Stimulated activated CD8-positive, alpha-beta memory T cell treated with anti-CD3 and anti-CD28 coated beads, Interleukin-15, amount 100 ng/mL, for 48 hours (primary cell): ENCODE data around the gene LRBA.

Experiments
- DNase-seq, 2 donors: peaks; one replicate each; pipeline ENCODE4 v3.0.0-alpha.2; 2020; ENCODE audit warnings: low read depth in 2 of 2

Gene LRBA

GRCh38 chr4:150216726-150217125 is 798.4 kb downstream of the LRBA start:
- DNase-seq, result no peak

GRCh38 chr4:150215601-150216000 is 799.5 kb downstream of the LRBA start:
- no peak for DNase-seq
